IMR-90 (cell line): ENCODE results near the gene SLC9A3. TPM values are rescaled to one million over a fixed set of nuclear protein-coding genes. Genes with fewer than 3 reads are reported as not detected.

Source experiments
- ATAC-seq: fragments of 200-7000 bp; cut with Tn5 transposase; 2 replicates; pipeline ENCODE4 v1.9.1; 2020; ENCODE audit warnings: low read depth, mild to moderate bottlenecking, moderate library complexity
- BruUV-seq: library from RNA; stranded (reverse); fragments of 400-500 nt; replicated peaks from 2 replicates; lab custom pipeline; 2021; lab: Mats Ljungman, UMichigan
- CTCF ChIA-PET: fragments of 300-600 bp; formaldehyde crosslinking; extraction: SDS; loops from one replicate; lab custom pipeline; 2021; ENCODE audit warnings: antibody characterized with exemption; lab: Yijun Ruan, JAX
- POLR2A ChIA-PET: fragments of 300-600 bp; sonication (Branson Sonifier 250); formaldehyde crosslinking; loops from one replicate; lab custom pipeline; 2022; ENCODE audit warnings: antibody characterized with exemption; ENCODE audit not compliant: unreplicated experiment; lab: Charles Lee
- DNase-seq: peaks from one replicate; pipeline ENCODE4 v3.0.0; 2013
- H2AFZ ChIP-seq: replicated peaks from 2 replicates; pipeline ENCODE3; 2013; ENCODE audit warnings: low read length, mild to moderate bottlenecking; ENCODE audit not compliant: poor library complexity
- H2AK5ac ChIP-seq: 2 replicates; pipeline ENCODE4 v1.6.1; 2013; ENCODE audit warnings: low read depth, low read length, inconsistent platforms
- H2AK9ac ChIP-seq: replicated peaks from 2 replicates; pipeline ENCODE3; 2013; ENCODE audit warnings: mild to moderate bottlenecking, low read depth, low read length, moderate library complexity; ENCODE audit not compliant: poor library complexity
- H2BK120ac ChIP-seq: 2 replicates; pipeline ENCODE4 v1.6.1; 2013; ENCODE audit warnings: low read depth, low read length, inconsistent platforms
- H2BK15ac ChIP-seq: 3 replicates; pipeline ENCODE4 v1.6.1; 2013; ENCODE audit warnings: low read depth, low read length, inconsistent platforms
- H2BK20ac ChIP-seq: 2 replicates; pipeline ENCODE4 v1.6.1; 2013; ENCODE audit warnings: low read depth, mild to moderate bottlenecking, inconsistent platforms, low read length, moderate library complexity
- H2BK5ac ChIP-seq: 2 replicates; pipeline ENCODE4 v1.6.1; 2013; ENCODE audit warnings: mild to moderate bottlenecking, low read depth, low read length, inconsistent platforms; ENCODE audit not compliant: poor library complexity, severe bottlenecking
- H3K14ac ChIP-seq: replicated peaks from 2 replicates; pipeline ENCODE4 v1.6.1; 2013; ENCODE audit warnings: low read depth, low read length, inconsistent platforms
- H3K18ac ChIP-seq: 2 replicates; pipeline ENCODE4 v1.6.1; 2013; ENCODE audit warnings: low read depth, low read length, control low read depth
- H3K23ac ChIP-seq: 2 replicates; pipeline ENCODE4 v1.6.1; 2013; ENCODE audit warnings: low read depth, low read length, inconsistent platforms
- H3K27ac ChIP-seq: 2 replicates; pipeline ENCODE4 v1.5.1; 2013; ENCODE audit warnings: mild to moderate bottlenecking, control low read depth, low read length; ENCODE audit not compliant: insufficient read depth
- H3K27me3 ChIP-seq: 2 replicates; pipeline ENCODE4 v1.6.1; 2013; ENCODE audit warnings: low read length; ENCODE audit not compliant: control insufficient read depth, insufficient read depth
- H3K36me3 ChIP-seq: 2 replicates; pipeline ENCODE4 v1.6.1; 2013; ENCODE audit warnings: low read length, mixed read lengths; ENCODE audit not compliant: control insufficient read depth, insufficient read depth
- H3K4ac ChIP-seq: 2 replicates; pipeline ENCODE4 v1.6.1; 2013; ENCODE audit warnings: low read depth, low read length, inconsistent platforms
- H3K4me1 ChIP-seq: 2 replicates; pipeline ENCODE4 v1.6.1; 2013; ENCODE audit warnings: low read length, mixed read lengths; ENCODE audit not compliant: control insufficient read depth, insufficient read depth
- H3K4me2 ChIP-seq: 2 replicates; pipeline ENCODE4 v1.6.1; 2013; ENCODE audit warnings: low read depth, mild to moderate bottlenecking, control low read depth, low read length, moderate library complexity
- H3K4me3 ChIP-seq: 2 replicates; pipeline ENCODE4 v1.5.1; 2013; ENCODE audit warnings: low read depth, mild to moderate bottlenecking, control low read depth, low read length, moderate library complexity; ENCODE audit not compliant: insufficient read depth
- H3K56ac ChIP-seq: 2 replicates; pipeline ENCODE4 v1.6.1; 2013; ENCODE audit warnings: low read length, inconsistent platforms; ENCODE audit not compliant: insufficient read depth; ENCODE audit errors: extremely low read depth
- H3K79me1 ChIP-seq, 2 experiments: 2 replicates each; pipeline ENCODE4 v1.6.1; 2013; ENCODE audit warnings: low read length in 2 of 2, inconsistent platforms in 1 of 2, low read depth in 1 of 2
- H3K9ac ChIP-seq: 2 replicates; pipeline ENCODE4 v1.6.1; 2013; ENCODE audit warnings: low read depth, low read length, control low read depth
- H3K9me1 ChIP-seq: 2 replicates; pipeline ENCODE4 v1.6.1; 2013; ENCODE audit warnings: low read length, inconsistent platforms; ENCODE audit not compliant: insufficient read depth
- H3K9me3 ChIP-seq: 2 replicates; pipeline ENCODE4 v1.6.1; 2013; ENCODE audit warnings: low read length; ENCODE audit not compliant: control insufficient read depth, insufficient read depth
- H4K20me1 ChIP-seq: 2 replicates; pipeline ENCODE4 v1.6.1; 2013; ENCODE audit warnings: low read length, inconsistent platforms; ENCODE audit not compliant: insufficient read depth
- H4K5ac ChIP-seq: 2 replicates; pipeline ENCODE4 v1.6.1; 2013; ENCODE audit warnings: mild to moderate bottlenecking, low read depth, low read length, control low read depth
- H4K8ac ChIP-seq, 2 experiments: 2 replicates each; pipeline ENCODE4 v1.6.1; 2013; ENCODE audit warnings: low read depth in 2 of 2, low read length in 2 of 2, control low read depth in 1 of 2, inconsistent platforms in 1 of 2
- H4K91ac ChIP-seq: 2 replicates; pipeline ENCODE4 v1.6.1; 2013; ENCODE audit warnings: low read depth, low read length, inconsistent platforms; ENCODE audit not compliant: insufficient read depth
- BHLHE40 ChIP-seq: fragments of 150-350 bp; IDR thresholded peaks from 2 replicates; pipeline ENCODE4 v1.6.1; 2016; ENCODE audit warnings: mild to moderate bottlenecking, low read depth, low read length
- CEBPB ChIP-seq: IDR thresholded peaks from 2 replicates; pipeline ENCODE4 v1.6.1; 2012; ENCODE audit warnings: low read depth, low read length, improper control_type of control experiment
- CHD1 ChIP-seq: IDR thresholded peaks from 2 replicates; pipeline ENCODE4 v1.6.1; 2012; ENCODE audit warnings: low read depth, low read length, improper control_type of control experiment
- ELK1 ChIP-seq: fragments of 150-350 bp; IDR thresholded peaks from 2 replicates; pipeline ENCODE4 v1.6.1; 2016; ENCODE audit warnings: low read depth, mild to moderate bottlenecking, low read length, moderate library complexity, borderline replicate concordance
- FOS ChIP-seq: fragments of 150-350 bp; IDR thresholded peaks from 2 replicates; pipeline ENCODE4 v1.6.1; 2016; ENCODE audit warnings: low read depth, low read length
- MAFK ChIP-seq: IDR thresholded peaks from 2 replicates; pipeline ENCODE4 v1.6.1; 2012; ENCODE audit warnings: low read depth, low read length, improper control_type of control experiment
- MAZ ChIP-seq: IDR thresholded peaks from 2 replicates; pipeline ENCODE4 v1.6.1; 2012; ENCODE audit warnings: low read depth, mild to moderate bottlenecking, low read length, improper control_type of control experiment, moderate library complexity, borderline replicate concordance
- MXI1 ChIP-seq: IDR thresholded peaks from 2 replicates; pipeline ENCODE4 v1.6.1; 2012; ENCODE audit warnings: low read depth, mild to moderate bottlenecking, low read length, moderate library complexity, borderline replicate concordance
- NFE2L2 ChIP-seq: fragments of 150-350 bp; IDR thresholded peaks from 2 replicates; pipeline ENCODE4 v1.6.1; 2016; ENCODE audit warnings: low read depth, mild to moderate bottlenecking, low read length
- POLR2A ChIP-seq: IDR thresholded peaks from 2 replicates; pipeline ENCODE4 v1.6.1; 2012; ENCODE audit warnings: mild to moderate bottlenecking, low read depth, low read length
- RAD21 ChIP-seq: IDR thresholded peaks from 2 replicates; pipeline ENCODE4 v1.6.1; 2012; ENCODE audit warnings: low read length, improper control_type of control experiment
- RFX5 ChIP-seq: IDR thresholded peaks from 2 replicates; pipeline ENCODE4 v1.8.0; 2012; ENCODE audit warnings: low read depth, mild to moderate bottlenecking, low read length, moderate library complexity
- SMC3 ChIP-seq: fragments of 150-350 bp; IDR thresholded peaks from 2 replicates; pipeline ENCODE4 v1.6.1; 2016; ENCODE audit warnings: low read depth, mild to moderate bottlenecking, antibody characterized with exemption, low read length, moderate library complexity
- WGBS, 2 experiments: methylation state at CpG; one replicate each; pipeline versions ENCODE4 v1.1.5 to v1.1.7; 2013; ENCODE audit warnings: missing lambda C conversion rate in 2 of 2; ENCODE audit not compliant: insufficient read length in 1 of 2; ENCODE audit errors: extremely low coverage in 2 of 2; 5-methylcytosine and 5-hydroxymethylcytosine counted together
- dilution Hi-C: fragments of 300-500 bp; cut with HindIII; formaldehyde crosslinking; loops from one replicate; pipeline ENCODE4 v1.14.3; 2018; ENCODE audit warnings: low sequenced_read_pairs; ENCODE audit not compliant: unreplicated experiment
- in situ Hi-C: fragments of 300-500 bp; cut with MboI; formaldehyde crosslinking; loops from 3 replicates; pipeline ENCODE4 v1.14.3; 2019; ENCODE audit warnings: low sequenced_read_pairs, inconsistent platforms, mixed read lengths
- intact Hi-C: fragments of 100-400 bp; cut with micrococcal nuclease; formaldehyde crosslinking; loops from 2 replicates; pipeline ENCODE4 v1.10.0; 2022
- polyA plus RNA-seq, 3 experiments: library from polyadenylated mRNA; depleted of rRNA; stranded (reverse); fragments of >200 nt; gene quantifications; 2 replicates each; pipeline ENCODE4 v1.2.3, GENCODE V29; 2012; ENCODE audit warnings: low replicate concordance in 1 of 3
- total RNA-seq: library from RNA; depleted of rRNA; stranded (reverse); fragments of >200 nt; gene quantifications from 2 replicates; pipeline ENCODE4 v1.2.3, GENCODE V29; 2012

SLC9A3 gene
- total and polyA plus RNA-seq, 2 of the 4 experiments (the other 2 are of a cell fraction), result 0.72 to 1.5 TPM

GRCh38 chr5:520196-520849 is 3.9 kb downstream of the SLC9A3 start:
- Histone ChIP-seq H2AK5ac (no peak overlapping the region), H3K14ac (no peak overlapping the region), H3K27ac (no peak overlapping the region), H2AK9ac (no peak overlapping the region), H2BK120ac (no peak overlapping the region), H3K4me1 (no peaks in the 10 kb centered on the region), H3K18ac (no peak overlapping the region), H4K91ac (no peak overlapping the region), H2AFZ (no peak overlapping the region), H3K79me1 (no peaks in the 10 kb centered on the region), H2BK5ac (no peak overlapping the region), H2BK20ac (no peak overlapping the region), H3K36me3 (no peaks in the 10 kb centered on the region), H3K4ac (no peak overlapping the region), H3K9me1 (no peaks in the 10 kb centered on the region), H4K5ac (no peak overlapping the region), H3K4me2 (no peak overlapping the region), H4K8ac (no peak overlapping the region), H3K23ac (no peak overlapping the region), H4K20me1 (no peaks in the 10 kb centered on the region), H3K27me3 (peaks cover 63% of the 10 kb centered on the region), H3K56ac (no peak overlapping the region), H2BK15ac (no peak overlapping the region), H3K9me3 (no peaks in the 10 kb centered on the region), H3K4me3 (no peak overlapping the region), H3K9ac (no peak overlapping the region)
- POLR2A ChIA-PET, result no interaction called here
- intact Hi-C loops (no loop called here), in situ Hi-C loops (no loop called here), dilution Hi-C loops (no loop called here)
- no TSS peak for BruUV-seq
- CTCF ChIA-PET, result no interaction called here
- ATAC-seq, result no peak
- no peak for TF ChIP-seq FOS
- TF ChIP-seq MAZ, result no peak
- TF ChIP-seq MXI1, result no peak
- TF ChIP-seq MAFK, result no peak
- no peak for TF ChIP-seq NFE2L2
- TF ChIP-seq CEBPB, result no peak
- TF ChIP-seq SMC3, result no peak
- no peak for TF ChIP-seq RAD21
- TF ChIP-seq CHD1, result no peak
- no peak for TF ChIP-seq ELK1
- TF ChIP-seq RFX5, result no peak
- TF ChIP-seq BHLHE40, result no peak
- TF ChIP-seq POLR2A, result no peak
- 74% methylated on average over 13 of the region's 20 CpGs; no CpG with 5 or more reads in 1 of the 2 experiments for WGBS, 2 experiments
- no peak for DNase-seq
